GM12875 (cell line): Measurements from ENCODE around the gene RNF111.

Experiments
- H3K4me3 ChIP-seq: one replicate; pipeline ENCODE4 v1.5.1; 2011; ENCODE audit warnings: low read depth, low read length, control low read depth
- CTCF ChIP-seq: IDR thresholded peaks from 2 replicates; pipeline ENCODE4 v1.5.1; 2011; ENCODE audit warnings: low read depth, mild to moderate bottlenecking, control low read depth, inconsistent platforms, low read length, moderate library complexity, borderline replicate concordance; ENCODE audit not compliant: insufficient read depth

RNF111 gene

GRCh38 chr15:59069430-59069829 lies 82.0 kb downstream of the RNF111 start:
- H3K4me3 ChIP-seq: no peak overlapping the region
- TF ChIP-seq CTCF: no peak

- TF ChIP-seq CTCF: no peak
- H3K4me3 ChIP-seq: no peak overlapping the region
Measured at GRCh38 chr15:59074607-59075006, 87.1 kb downstream of the RNF111 start.

GRCh38 chr15:59087731-59088130 lies 100.3 kb downstream of the RNF111 start:
- no peak overlapping the region for H3K4me3 ChIP-seq

GRCh38 chr15:59094077-59094476 lies 106.6 kb downstream of the RNF111 start:
- no peak overlapping the region for H3K4me3 ChIP-seq
- TF ChIP-seq CTCF: no peak

More at GRCh38 chr15:59087731-59088130, 100.3 kb downstream of the RNF111 start:
- TF ChIP-seq CTCF: no peak

GRCh38 chr15:59096429-59096828 lies 109.0 kb downstream of the RNF111 start:
- TF ChIP-seq CTCF: no peak

GRCh38 chr15:59099162-59099685 lies 111.8 kb downstream of the RNF111 start:
- H3K4me3 ChIP-seq: no peak overlapping the region
- TF ChIP-seq CTCF: no peak

More at GRCh38 chr15:59096429-59096828, 109.0 kb downstream of the RNF111 start:
- no peak overlapping the region for H3K4me3 ChIP-seq

GRCh38 chr15:59104602-59104911 lies 117.1 kb downstream of the RNF111 start:
- peak overlapping the region; percentile 99 for H3K4me3 ChIP-seq
- TF ChIP-seq CTCF: no peak
